Measurements from ENCODE around the gene PSKH1. TPM values are rescaled to one million over a fixed set of nuclear protein-coding genes. Genes with fewer than 3 reads are reported as not detected.
A peak's percentile ranks its signal among the peaks of the same experiment; 100 is the strongest.

PSKH1 gene
- polyA plus RNA-seq, 1 donor (not counting 4 experiments of a cell fraction or from before 2014, with no cell fraction given): 10.7 TPM

GRCh38 chr16:67871256-67871655 is 21.8 kb upstream of the PSKH1 start:
- Histone ChIP-seq H3K9me1 (ENCODE audit: control insufficient read depth, extremely low read depth, insufficient read depth, low read length) (no peaks in the 10 kb centered on the region), H3K9me3 (ENCODE audit: control insufficient read depth, low read depth, low read length) (no peaks in the 10 kb centered on the region), H3K4me1 (ENCODE audit: control insufficient read depth, extremely low read depth, insufficient read depth, low read length) (peaks cover 29% of the 10 kb centered on the region), H3K79me2 (ENCODE audit: control insufficient read depth, insufficient read depth, low read length) (peaks cover 28% of the 10 kb centered on the region), H3K36me3 (ENCODE audit: control insufficient read depth in 2 of 2, extremely low read depth in 1 of 2, insufficient read depth in 2 of 2, low read length in 2 of 2) (peaks cover 29 to 43% of the 10 kb centered on the region in 2 experiments), H3K27ac (ENCODE audit: control insufficient read depth, insufficient read depth, low read length) (no peak overlapping the region), H2AFZ (ENCODE audit: control insufficient read depth, low read length) (no peak overlapping the region), H3K4me3 (ENCODE audit: control insufficient read depth in 2 of 3, extremely low read depth in 1 of 3, insufficient read depth in 2 of 3, low read depth in 1 of 3, low read length in 3 of 3) (no peak overlapping the region), H3K27me3 (ENCODE audit: control insufficient read depth, extremely low read depth, insufficient read depth, low read length) (no peaks in the 10 kb centered on the region), H4K20me1 (ENCODE audit: control insufficient read depth, extremely low read depth, insufficient read depth, low read length) (peaks cover 4% of the 10 kb centered on the region), H3K4me2 (ENCODE audit: control insufficient read depth, extremely low read depth, insufficient read depth, low read depth, low read length) (no peak overlapping the region), H3K9ac (ENCODE audit: control insufficient read depth, extremely low read depth, insufficient read depth, low read length) (no peak overlapping the region)
- no peak for FAIRE-seq
- TF ChIP-seq CTCF (optimal IDR thresholded peaks at IDR 0.05 in 1 of 3, IDR thresholded peaks at IDR 0.05 in 1 of 3, conservative IDR thresholded peaks at IDR 0.05 in 1 of 3; ENCODE audit: extremely low read depth in 1 of 3, insufficient read depth in 2 of 3, low read length in 3 of 3) (no peak), EZH2 (IDR thresholded peaks at IDR 0.05; ENCODE audit: low read length) (no peak)
- dilution Hi-C loops (cut with MboI; ENCODE audit: extremely low pct_ligation_motif_present, low sequenced_read_pairs): no loop called here
- no peak for DNase-seq (ENCODE audit: low read depth, low spot score)

- peak overlapping the region; percentile 84 for H3K4me2 ChIP-seq (ENCODE audit: control insufficient read depth, extremely low read depth, insufficient read depth, low read depth, low read length)
- H3K27ac ChIP-seq (ENCODE audit: control insufficient read depth, insufficient read depth, low read length): peak overlapping the region; percentile 65
- H3K36me3 ChIP-seq (ENCODE audit: control insufficient read depth in 2 of 2, extremely low read depth in 1 of 2, insufficient read depth in 2 of 2, low read length in 2 of 2): peaks cover 34 to 47% of the 10 kb centered on the region in 2 experiments
- FAIRE-seq (no peak), DNase-seq (ENCODE audit: low read depth, low spot score) (no peak)
- no peak overlapping the region for H2AFZ ChIP-seq (ENCODE audit: control insufficient read depth, low read length)
- dilution Hi-C loops (cut with MboI; ENCODE audit: extremely low pct_ligation_motif_present, low sequenced_read_pairs): no loop called here
- H3K27me3 ChIP-seq (ENCODE audit: control insufficient read depth, extremely low read depth, insufficient read depth, low read length): no peaks in the 10 kb centered on the region
- H3K9me1 ChIP-seq (ENCODE audit: control insufficient read depth, extremely low read depth, insufficient read depth, low read length): no peaks in the 10 kb centered on the region
- H3K4me3 ChIP-seq (ENCODE audit: control insufficient read depth in 2 of 3, extremely low read depth in 1 of 3, insufficient read depth in 2 of 3, low read depth in 1 of 3, low read length in 3 of 3): peak overlapping the region in 1 of 3 experiments; percentile 97
- peak overlapping the region; percentile 93 for H3K9ac ChIP-seq (ENCODE audit: control insufficient read depth, extremely low read depth, insufficient read depth, low read length)
- no peaks in the 10 kb centered on the region for H3K9me3 ChIP-seq (ENCODE audit: control insufficient read depth, low read depth, low read length)
- H4K20me1 ChIP-seq (ENCODE audit: control insufficient read depth, extremely low read depth, insufficient read depth, low read length): peaks cover 4% of the 10 kb centered on the region
- no peak for TF ChIP-seq CTCF (optimal IDR thresholded peaks at IDR 0.05 in 1 of 3, IDR thresholded peaks at IDR 0.05 in 1 of 3, conservative IDR thresholded peaks at IDR 0.05 in 1 of 3; ENCODE audit: extremely low read depth in 1 of 3, insufficient read depth in 2 of 3, low read length in 3 of 3)
- no peak for TF ChIP-seq EZH2 (IDR thresholded peaks at IDR 0.05; ENCODE audit: low read length)
- peaks cover 28% of the 10 kb centered on the region for H3K79me2 ChIP-seq (ENCODE audit: control insufficient read depth, insufficient read depth, low read length)
- peaks cover 29% of the 10 kb centered on the region for H3K4me1 ChIP-seq (ENCODE audit: control insufficient read depth, extremely low read depth, insufficient read depth, low read length)
These were observed 20.9 kb upstream of the PSKH1 start for GRCh38 chr16:67872131-67872630.

All from keratinocyte (primary cell).